Measurements from ENCODE around the gene EPB41L4B. TPM values are rescaled to one million over a fixed set of nuclear protein-coding genes. Genes with fewer than 3 reads are reported as not detected.

Gene EPB41L4B
- total and polyA plus RNA-seq, 4 experiments from 2014 or later: not detected

- Histone ChIP-seq H3K4me3 (ENCODE audit: low read length in 2 of 2) (no peak overlapping the region), H3K36me3 (ENCODE audit: insufficient read depth, low read length) (no peaks in the 10 kb centered on the region), H3K27ac (ENCODE audit: low read depth, low read length) (no peak overlapping the region), H3K9me3 (ENCODE audit: control insufficient read depth in 1 of 2, low read length in 2 of 2) (no peaks in the 10 kb centered on the region), H3K4me1 (ENCODE audit: insufficient read depth, low read length) (peaks cover 8% of the 10 kb centered on the region), H3K27me3 (ENCODE audit: insufficient read depth, low read length) (peaks cover 7% of the 10 kb centered on the region)
- Mint-ChIP-seq H3K4me1 (peaks cover 7 to 24% (median 8%) of the 10 kb centered on the region in 4 donors), H3K9me3 (peaks cover 0 to 3% (median 0%) of the 10 kb centered on the region in 8 donors), H3K4me3 (no peak overlapping the region), H3K27ac (no peak overlapping the region), H3K36me3 (no peaks in the 10 kb centered on the region), H3K27me3 (peaks cover 48 to 65% of the 10 kb centered on the region in 2 donors)
- CTCF ChIA-PET (ENCODE audit: partially characterized antibody): no interaction called here
- intact Hi-C loops (cut with micrococcal nuclease): loop anchor here (2.0 kb wide), 1 partner anchor 432 kb away; no protein-coding TSS in a partner anchor
- POLR2A ChIA-PET (ENCODE audit: partially characterized antibody): no interaction called here
- DNase-seq: no peak
Measured at GRCh38 chr9:109320331-109320741, 523 bp downstream of the EPB41L4B start.

GRCh38 chr9:109319626-109320241 lies 1.1 kb downstream of the EPB41L4B start:
- H3K4me3 Mint-ChIP-seq: peak overlapping the region; percentile 55 to 76 (median 72)
- ChIA-PET POLR2A (ENCODE audit: partially characterized antibody) (no interaction called here), CTCF (ENCODE audit: partially characterized antibody) (interaction anchor here (0.7 kb wide), 1 partner anchor 10 kb away, joined by 4 read pairs; no protein-coding TSS in a partner anchor)
- H3K9me3 Mint-ChIP-seq: peaks cover 0 to 3% (median 0%) of the 10 kb centered on the region in 8 donors
- H3K4me3 ChIP-seq (ENCODE audit: low read length in 2 of 2): no peak overlapping the region
- peak overlapping the region in 1 of 7 donors; percentile 36 for H3K27ac Mint-ChIP-seq
- peaks cover 7 to 24% (median 8%) of the 10 kb centered on the region in 4 donors for H3K4me1 Mint-ChIP-seq
- intact Hi-C loops (cut with micrococcal nuclease): loop anchor here (2.0 kb wide), 1 partner anchor 431 kb away; no protein-coding TSS in a partner anchor
- H3K27ac ChIP-seq (ENCODE audit: low read depth, low read length): no peak overlapping the region
- peaks cover 8% of the 10 kb centered on the region for H3K4me1 ChIP-seq (ENCODE audit: insufficient read depth, low read length)
- no peaks in the 10 kb centered on the region for H3K36me3 ChIP-seq (ENCODE audit: insufficient read depth, low read length)
- peak in 3 of 5 donors; percentile 4 to 34 (median 11) for DNase-seq
- H3K9me3 ChIP-seq (ENCODE audit: control insufficient read depth in 1 of 2, low read length in 2 of 2): no peaks in the 10 kb centered on the region
- H3K27me3 ChIP-seq (ENCODE audit: insufficient read depth, low read length): peaks cover 7% of the 10 kb centered on the region
- no peaks in the 10 kb centered on the region for H3K36me3 Mint-ChIP-seq
- peaks cover 53 to 64% of the 10 kb centered on the region in 2 donors for H3K27me3 Mint-ChIP-seq

- Mint-ChIP-seq H3K36me3 (no peaks in the 10 kb centered on the region), H3K27ac (peak overlapping the region in 1 of 7 donors; percentile 36), H3K4me1 (peaks cover 7 to 24% (median 8%) of the 10 kb centered on the region in 4 donors), H3K4me3 (peak overlapping the region; percentile 55 to 80 (median 72)), H3K27me3 (peaks cover 51 to 65% of the 10 kb centered on the region in 2 donors), H3K9me3 (peaks cover 0 to 3% (median 0%) of the 10 kb centered on the region in 8 donors)
- H3K36me3 ChIP-seq (ENCODE audit: insufficient read depth, low read length): no peaks in the 10 kb centered on the region
- DNase-seq: no peak
- H3K4me1 ChIP-seq (ENCODE audit: insufficient read depth, low read length): peaks cover 8% of the 10 kb centered on the region
- ChIA-PET CTCF (ENCODE audit: partially characterized antibody) (interaction anchor here (0.7 to 1.0 kb wide), 2 partner anchors 9 to 13 kb away, joined by 3 to 4 read pairs; no protein-coding TSS in a partner anchor), POLR2A (ENCODE audit: partially characterized antibody) (no interaction called here)
- no peak overlapping the region for H3K27ac ChIP-seq (ENCODE audit: low read depth, low read length)
- H3K4me3 ChIP-seq (ENCODE audit: low read length in 2 of 2): no peak overlapping the region
- no peaks in the 10 kb centered on the region for H3K9me3 ChIP-seq (ENCODE audit: control insufficient read depth in 1 of 2, low read length in 2 of 2)
- peaks cover 7% of the 10 kb centered on the region for H3K27me3 ChIP-seq (ENCODE audit: insufficient read depth, low read length)
- intact Hi-C loops (cut with micrococcal nuclease): no loop called here
Measured at GRCh38 chr9:109319017-109319625, 1.7 kb downstream of the EPB41L4B start.

DNA sequence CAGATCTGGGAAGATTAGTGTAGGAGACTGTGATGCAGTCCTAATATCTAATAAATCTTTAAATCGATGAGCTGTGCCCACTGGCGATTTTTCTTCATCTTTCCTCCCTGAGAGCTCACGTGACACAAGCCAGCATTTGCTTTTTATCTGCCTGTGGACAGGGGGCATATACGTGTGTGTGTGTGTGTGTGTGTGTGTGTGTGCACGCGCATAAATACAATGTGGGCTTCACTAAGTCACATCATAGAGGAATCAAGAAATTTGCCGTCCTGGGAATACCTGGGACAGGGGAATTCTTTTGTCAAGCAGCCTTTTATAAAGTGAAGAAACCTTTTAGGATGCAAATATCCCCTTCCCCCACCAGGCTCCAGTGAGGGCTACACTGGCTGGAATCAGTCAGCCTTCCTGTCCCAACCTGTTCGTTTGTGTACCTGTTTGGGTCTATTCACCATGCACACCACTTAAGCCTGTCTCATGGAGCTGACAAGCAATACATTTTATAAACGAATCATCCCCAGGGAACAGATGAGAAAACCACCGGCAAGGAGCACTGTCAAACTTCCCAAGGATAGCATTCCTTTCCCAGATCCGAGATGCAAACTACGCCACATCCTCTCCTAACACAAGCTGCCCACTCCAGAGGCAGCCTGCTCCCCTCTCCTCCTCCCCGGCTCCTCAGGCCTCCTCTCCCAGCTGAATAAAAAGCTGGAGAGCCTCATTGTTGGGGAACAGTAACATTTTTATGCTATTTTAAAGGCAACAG lies 2.7 kb downstream of the EPB41L4B start:
- Histone ChIP-seq H3K27me3 (ENCODE audit: insufficient read depth, low read length) (peaks cover 7% of the 10 kb centered on the region), H3K27ac (ENCODE audit: low read depth, low read length) (no peak overlapping the region), H3K9me3 (ENCODE audit: control insufficient read depth in 1 of 2, low read length in 2 of 2) (no peaks in the 10 kb centered on the region), H3K36me3 (ENCODE audit: insufficient read depth, low read length) (no peaks in the 10 kb centered on the region), H3K4me3 (ENCODE audit: low read length in 2 of 2) (no peak overlapping the region), H3K4me1 (ENCODE audit: insufficient read depth, low read length) (peaks cover 8% of the 10 kb centered on the region)
- H3K27ac Mint-ChIP-seq: no peak overlapping the region
- POLR2A ChIA-PET (ENCODE audit: partially characterized antibody): no interaction called here
- H3K4me3 Mint-ChIP-seq: peak overlapping the region in 6 of 8 donors; percentile 49 to 80 (median 67)
- intact Hi-C loops (cut with micrococcal nuclease): no loop called here
- H3K27me3 Mint-ChIP-seq: peaks cover 51 to 64% of the 10 kb centered on the region in 2 donors
- peaks cover 0 to 3% (median 0%) of the 10 kb centered on the region in 8 donors for H3K9me3 Mint-ChIP-seq
- DNase-seq: no peak
- H3K4me1 Mint-ChIP-seq: peaks cover 7 to 24% (median 8%) of the 10 kb centered on the region in 4 donors
- CTCF ChIA-PET (ENCODE audit: partially characterized antibody): interaction anchor here (0.8 to 1.0 kb wide), 2 partner anchors 12 to 39 kb away, joined by 3 read pairs; no protein-coding TSS in a partner anchor
- no peaks in the 10 kb centered on the region for H3K36me3 Mint-ChIP-seq

DNA sequence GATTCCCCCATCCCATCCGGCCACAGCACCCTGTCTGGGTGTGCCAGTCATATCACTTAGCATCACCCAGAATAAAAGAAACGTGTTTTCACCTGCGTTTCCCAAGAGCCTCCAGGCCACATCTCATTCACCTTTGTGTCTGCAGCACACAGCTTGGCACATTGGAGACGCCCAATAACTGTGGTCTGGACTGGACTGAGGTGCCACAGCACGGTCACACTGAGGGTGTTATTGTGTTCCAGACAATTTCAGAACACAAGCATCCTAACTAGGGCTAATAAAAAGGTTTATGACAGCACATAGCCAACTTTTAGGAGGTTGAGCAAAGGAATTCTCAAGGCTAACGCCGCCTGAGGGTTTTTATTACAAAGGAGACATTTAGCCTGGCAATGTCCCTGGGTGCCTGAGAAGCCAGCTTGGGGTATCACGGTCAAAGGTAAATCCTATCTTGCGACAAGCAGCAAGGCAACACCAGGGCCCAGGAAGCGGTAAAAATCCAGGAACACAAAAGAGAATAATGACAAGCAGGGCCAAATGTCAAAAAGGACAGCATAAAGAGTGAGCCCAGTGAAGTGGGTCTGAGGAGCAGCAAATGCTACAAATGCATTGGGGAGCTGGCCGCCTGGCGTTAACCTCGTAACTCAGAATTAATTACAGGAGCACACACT lies 3.4 kb downstream of the EPB41L4B start:
- peaks cover 7% of the 10 kb centered on the region for H3K27me3 ChIP-seq (ENCODE audit: insufficient read depth, low read length)
- no peaks in the 10 kb centered on the region for H3K9me3 ChIP-seq (ENCODE audit: control insufficient read depth in 1 of 2, low read length in 2 of 2)
- peaks cover 49 to 62% of the 10 kb centered on the region in 2 donors for H3K27me3 Mint-ChIP-seq
- POLR2A ChIA-PET (ENCODE audit: partially characterized antibody): no interaction called here
- H3K4me1 Mint-ChIP-seq: peaks cover 7 to 24% (median 8%) of the 10 kb centered on the region in 4 donors
- no peak overlapping the region for H3K27ac ChIP-seq (ENCODE audit: low read depth, low read length)
- H3K4me3 Mint-ChIP-seq: peak overlapping the region in 2 of 8 donors; percentile 21 to 36
- CTCF ChIA-PET (ENCODE audit: partially characterized antibody): interaction anchor here (0.8 kb wide), 1 partner anchor 38 kb away, joined by 3 read pairs; no protein-coding TSS in a partner anchor
- no peak overlapping the region for H3K4me3 ChIP-seq (ENCODE audit: low read length in 2 of 2)
- H3K36me3 Mint-ChIP-seq: no peaks in the 10 kb centered on the region
- no peak for DNase-seq
- H3K27ac Mint-ChIP-seq: no peak overlapping the region
- peaks cover 0 to 3% (median 0%) of the 10 kb centered on the region in 8 donors for H3K9me3 Mint-ChIP-seq
- H3K36me3 ChIP-seq (ENCODE audit: insufficient read depth, low read length): no peaks in the 10 kb centered on the region
- peaks cover 8% of the 10 kb centered on the region for H3K4me1 ChIP-seq (ENCODE audit: insufficient read depth, low read length)
- intact Hi-C loops (cut with micrococcal nuclease): no loop called here

GRCh38 chr9:109316207-109316640 lies 4.6 kb downstream of the EPB41L4B start:
- Histone ChIP-seq H3K36me3 (ENCODE audit: insufficient read depth, low read length) (no peaks in the 10 kb centered on the region), H3K27me3 (ENCODE audit: insufficient read depth, low read length) (peaks cover 7% of the 10 kb centered on the region), H3K27ac (ENCODE audit: low read depth, low read length) (no peak overlapping the region), H3K4me1 (ENCODE audit: insufficient read depth, low read length) (peaks cover 8% of the 10 kb centered on the region), H3K4me3 (ENCODE audit: low read length in 2 of 2) (no peak overlapping the region), H3K9me3 (ENCODE audit: control insufficient read depth in 1 of 2, low read length in 2 of 2) (no peaks in the 10 kb centered on the region)
- Mint-ChIP-seq H3K27me3 (peaks cover 37 to 50% of the 10 kb centered on the region in 2 donors), H3K9me3 (peaks cover 0 to under 1% (median 0%) of the 10 kb centered on the region in 8 donors), H3K4me3 (no peak overlapping the region), H3K36me3 (no peaks in the 10 kb centered on the region), H3K4me1 (peaks cover 7 to 13% (median 13%) of the 10 kb centered on the region in 4 donors), H3K27ac (no peak overlapping the region)
- DNase-seq: no peak
- POLR2A ChIA-PET (ENCODE audit: partially characterized antibody): no interaction called here
- intact Hi-C loops (cut with micrococcal nuclease): no loop called here
- CTCF ChIA-PET (ENCODE audit: partially characterized antibody): no interaction called here

Data from CD4-positive, alpha-beta memory T cell (primary cell).